Testis (tissue), 3 donors: Measurements from ENCODE around the gene BAG5. TPM values are rescaled to one million over a fixed set of nuclear protein-coding genes. Genes with fewer than 3 reads are reported as not detected.
A peak's percentile ranks its signal among the peaks of the same experiment; 100 is the strongest.

Source experiments
- DNase-seq: peaks from one replicate; pipeline ENCODE4 v3.0.0-alpha.2; 2019
- H3K27ac ChIP-seq, 2 donors: fragments of 200-600 bp; sonication (generic); one replicate each; pipeline ENCODE4 v1.5.1; 2019
- H3K27me3 ChIP-seq: fragments of 200-600 bp; sonication (generic); one replicate; pipeline ENCODE4 v1.5.1; 2019
- H3K36me3 ChIP-seq: fragments of 200-600 bp; sonication (generic); one replicate; pipeline ENCODE4 v1.5.1; 2017; ENCODE audit warnings: low read depth; ENCODE audit errors: missing control alignments
- H3K4me1 ChIP-seq: fragments of 200-600 bp; sonication (generic); one replicate; pipeline ENCODE4 v1.5.1; 2019
- H3K4me3 ChIP-seq, 2 donors: fragments of 200-600 bp; sonication (generic); one replicate each; pipeline ENCODE4 v1.5.1; 2017 to 2019
- H3K9me3 ChIP-seq: fragments of 200-600 bp; sonication (generic); one replicate; pipeline ENCODE4 v1.5.1; 2017
- POLR2A ChIP-seq: fragments of 450-650 bp; IDR thresholded peaks from one replicate; pipeline ENCODE4 v1.6.1; 2017; ENCODE audit warnings: antibody characterized with exemption, mild to moderate bottlenecking, moderate library complexity
- whole genome bisulfite sequencing, 2 donors: methylation state at CpG; one replicate each; pipeline ENCODE4 v1.1.5; 2018; 5-methylcytosine and 5-hydroxymethylcytosine counted together
- intact Hi-C: fragments of 100-400 bp; cut with DNase I; formaldehyde crosslinking; loops from one replicate; pipeline ENCODE4 v1.15.1; 2023; ENCODE audit warnings: low total_unique reads
- polyA plus RNA-seq: library from polyadenylated mRNA; stranded (reverse); fragments of 350-450 nt; fragmentation: Illumina TruSeq; extraction: RNeasy Lipid Tissue Mini Kit (QIAGEN cat#74804); gene quantifications from one replicate; pipeline ENCODE4 v1.2.3, GENCODE V29; 2014; ENCODE audit warnings: low read depth, low replicate concordance; ENCODE audit not compliant: insufficient read depth
- total RNA-seq, 2 donors: library from RNA; depleted of rRNA; stranded (reverse); fragments of >200 nt; gene quantifications; one replicate each; pipeline ENCODE4 v1.2.3, GENCODE V29; 2016
- TF ChIP-seq, protein P1 (sequence below), 3 experiments: fragments of 450-650 bp in 2 of 3; fragments of 200-600 bp in 1 of 3; sonication (generic) in 1 of 3; IDR thresholded peaks; one replicate each; pipeline ENCODE4 v1.5.1; 2016 to 2019; ENCODE audit warnings: antibody characterized with exemption in 3 of 3, mild to moderate bottlenecking in 2 of 3, moderate library complexity in 1 of 3

The BAG5 gene
- total and polyA plus RNA-seq, 3 donors from 2014 or later, result 63.4 to 202 (median 124) TPM

GRCh38 chr14:103550451-103551337 lies 11.8 kb downstream of the BAG5 start:
- intact Hi-C loops, result loop anchor here (10.0 kb wide), 1 partner anchor 46 kb away; no protein-coding TSS in a partner anchor
- Histone ChIP-seq H3K27ac (peak overlapping the region; percentile 75 to 88), H3K4me3 (no peak overlapping the region), H3K36me3 (no peaks in the 10 kb centered on the region), H3K27me3 (no peaks in the 10 kb centered on the region), H3K9me3 (no peaks in the 10 kb centered on the region), H3K4me1 (peaks cover 39% of the 10 kb centered on the region)
- TF ChIP-seq, protein P1, sequence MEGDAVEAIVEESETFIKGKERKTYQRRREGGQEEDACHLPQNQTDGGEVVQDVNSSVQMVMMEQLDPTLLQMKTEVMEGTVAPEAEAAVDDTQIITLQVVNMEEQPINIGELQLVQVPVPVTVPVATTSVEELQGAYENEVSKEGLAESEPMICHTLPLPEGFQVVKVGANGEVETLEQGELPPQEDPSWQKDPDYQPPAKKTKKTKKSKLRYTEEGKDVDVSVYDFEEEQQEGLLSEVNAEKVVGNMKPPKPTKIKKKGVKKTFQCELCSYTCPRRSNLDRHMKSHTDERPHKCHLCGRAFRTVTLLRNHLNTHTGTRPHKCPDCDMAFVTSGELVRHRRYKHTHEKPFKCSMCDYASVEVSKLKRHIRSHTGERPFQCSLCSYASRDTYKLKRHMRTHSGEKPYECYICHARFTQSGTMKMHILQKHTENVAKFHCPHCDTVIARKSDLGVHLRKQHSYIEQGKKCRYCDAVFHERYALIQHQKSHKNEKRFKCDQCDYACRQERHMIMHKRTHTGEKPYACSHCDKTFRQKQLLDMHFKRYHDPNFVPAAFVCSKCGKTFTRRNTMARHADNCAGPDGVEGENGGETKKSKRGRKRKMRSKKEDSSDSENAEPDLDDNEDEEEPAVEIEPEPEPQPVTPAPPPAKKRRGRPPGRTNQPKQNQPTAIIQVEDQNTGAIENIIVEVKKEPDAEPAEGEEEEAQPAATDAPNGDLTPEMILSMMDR (IDR thresholded peaks at IDR 0.05), result no peak
- TF ChIP-seq POLR2A, result no peak
- no peak for DNase-seq
- WGBS, 2 donors, result 49% methylated on average over 12 to 22 of the region's 22 CpGs

DNA sequence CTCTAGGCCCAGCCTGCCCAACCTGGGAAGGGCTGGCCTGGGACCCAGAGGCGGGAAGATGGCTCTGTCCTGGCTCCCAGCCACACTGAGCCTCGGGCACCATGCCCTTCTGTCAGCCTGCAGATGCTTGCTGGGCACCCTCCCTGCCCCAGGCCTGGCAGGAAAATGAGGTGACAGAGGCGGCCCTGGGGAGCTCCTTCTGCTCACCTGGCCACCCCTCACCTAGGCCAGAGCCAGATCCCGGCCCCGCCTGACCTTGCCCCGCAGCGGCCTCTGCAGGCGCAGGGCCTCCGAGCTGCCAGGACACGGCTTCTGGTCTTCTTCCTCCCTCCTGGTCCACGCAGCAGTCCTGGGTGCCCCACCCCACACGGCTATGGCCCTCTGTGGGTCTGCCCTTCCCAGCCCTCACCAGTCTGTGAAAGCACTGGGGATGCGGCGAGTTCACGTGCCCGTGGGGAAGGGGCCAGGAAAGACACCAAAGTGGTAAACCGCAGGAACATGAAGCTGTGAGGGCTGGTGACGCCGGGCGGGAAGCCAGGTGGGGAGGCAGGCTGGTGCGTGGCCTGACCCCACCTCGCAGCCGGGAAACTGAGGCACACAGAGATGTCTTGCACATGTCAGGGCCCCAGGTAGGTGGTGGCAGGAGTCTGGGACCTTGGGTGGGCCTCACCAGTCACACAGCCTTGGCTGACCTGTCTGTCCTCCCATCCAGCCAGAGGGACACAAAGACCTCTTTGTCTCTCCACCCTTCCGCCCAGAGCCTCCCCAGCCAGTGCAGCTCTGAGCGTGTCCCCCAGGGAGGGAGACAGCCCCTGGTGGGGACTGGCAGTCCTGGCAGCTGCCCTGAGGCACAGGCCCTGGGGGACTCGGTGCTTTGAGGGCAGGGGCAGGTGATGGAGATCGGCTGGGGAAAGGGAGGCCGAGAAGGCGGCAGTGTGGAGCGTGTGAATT lies 12.8 kb downstream of the BAG5 start:
- H3K4me3 ChIP-seq, result no peak overlapping the region
- WGBS, 2 donors, result 63 to 64% methylated on average over 16 to 30 of the region's 30 CpGs
- no peaks in the 10 kb centered on the region for H3K36me3 ChIP-seq
- H3K27me3 ChIP-seq, result no peaks in the 10 kb centered on the region
- DNase-seq, result peak; percentile 73
- intact Hi-C loops, result loop anchor here (10.0 kb wide), 1 partner anchor 45 kb away; no protein-coding TSS in a partner anchor
- TF ChIP-seq POLR2A, result no peak
- TF ChIP-seq, protein P1 (IDR thresholded peaks at IDR 0.05), result peak in 2 of 3 experiments; percentile 18 to 36
- peaks cover 44% of the 10 kb centered on the region for H3K4me1 ChIP-seq
- no peaks in the 10 kb centered on the region for H3K9me3 ChIP-seq
- H3K27ac ChIP-seq, result peak overlapping the region; percentile 75 to 88

GRCh38 chr14:103548463-103549351 lies 13.8 kb downstream of the BAG5 start:
- peak overlapping the region in 1 of 2 donors; percentile 88 for H3K27ac ChIP-seq
- no peak for DNase-seq
- 92 to 93% methylated on average over 8 to 27 of the region's 27 CpGs for WGBS, 2 donors

More at GRCh38 chr14:103548463-103549351, 13.8 kb downstream of the BAG5 start:
- Histone ChIP-seq H3K4me3 (no peak overlapping the region), H3K36me3 (no peaks in the 10 kb centered on the region), H3K4me1 (peaks cover 53% of the 10 kb centered on the region), H3K9me3 (no peaks in the 10 kb centered on the region), H3K27me3 (no peaks in the 10 kb centered on the region)
- intact Hi-C loops, result no loop called here
- TF ChIP-seq, protein P1 (IDR thresholded peaks at IDR 0.05), result no peak
- no peak for TF ChIP-seq POLR2A
